ENCODE data around the gene RBFOX1.

Gene RBFOX1

DNA sequence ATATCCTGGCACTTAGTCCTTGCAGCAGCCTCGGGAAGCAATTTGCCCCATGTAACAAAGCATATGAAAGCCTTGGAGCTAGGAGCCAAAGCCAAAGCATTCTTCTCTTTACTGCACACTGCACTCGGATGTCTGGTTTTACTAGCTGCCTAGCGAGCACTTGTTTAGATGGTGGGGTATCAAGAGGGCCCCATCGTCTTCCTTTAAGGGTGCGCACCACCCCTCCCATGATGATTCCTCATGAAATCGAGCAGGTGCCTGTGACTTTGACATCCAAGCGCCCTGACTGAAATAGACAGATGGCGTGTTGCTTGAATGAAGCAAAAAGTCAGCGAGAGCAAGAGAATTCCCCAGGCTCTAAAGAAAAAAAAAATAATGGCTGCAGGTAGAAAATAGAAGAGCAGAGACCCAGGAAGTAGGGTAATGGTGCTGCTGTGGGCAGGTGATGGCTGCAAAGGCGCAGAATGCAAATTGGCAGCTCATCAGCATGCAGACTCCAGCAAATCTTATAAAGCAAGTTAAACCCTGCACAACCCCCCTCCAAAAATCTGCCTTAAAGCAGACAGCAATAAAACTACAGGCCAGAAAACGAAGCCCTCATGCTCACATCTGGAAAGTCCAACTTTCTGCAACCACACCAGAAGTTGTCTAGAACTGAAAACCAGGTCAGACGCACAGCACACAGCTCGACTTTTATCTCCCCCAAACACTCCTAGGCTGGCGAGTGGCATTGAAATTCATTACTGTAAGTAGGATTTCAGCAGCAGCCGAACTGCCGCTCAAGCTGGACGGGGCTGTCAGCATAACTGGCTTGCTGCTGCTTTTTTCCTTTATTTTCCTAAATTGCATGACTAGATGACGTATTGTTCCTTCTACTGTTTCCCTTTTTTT is 384.3 kb downstream of the RBFOX1 start:
- no peak for DNase-seq (ENCODE audit: low read depth, low spot score)

GRCh38 chr16:7722761-7723160 is 390.1 kb downstream of the RBFOX1 start:
- H3K9ac ChIP-seq (ENCODE audit: insufficient read length), result no peak overlapping the region
- H3K9me3 ChIP-seq (ENCODE audit: low read depth, low read length), result no peaks in the 10 kb centered on the region
- TF ChIP-seq EZH2 (IDR thresholded peaks at IDR 0.05), result no peak
- no peak for TF ChIP-seq POLR2AphosphoS5 (IDR thresholded peaks at IDR 0.05; ENCODE audit: borderline replicate concordance, low read depth, low read length)
- TF ChIP-seq FOXP2 (optimal IDR thresholded peaks at IDR 0.05; ENCODE audit: control extremely low read depth, extremely low read length, insufficient read depth), result no peak
- H3K36me3 ChIP-seq (ENCODE audit: insufficient read depth, low read length), result no peaks in the 10 kb centered on the region
- no peak overlapping the region for H3K27ac ChIP-seq
- no peak for DNase-seq (ENCODE audit: low read depth, low spot score)
- H3K4me3 ChIP-seq, result no peak overlapping the region

More for the DNA sequence above, 384.3 kb downstream of the RBFOX1 start:
- H3K4me3 ChIP-seq, result no peak overlapping the region
- H3K9ac ChIP-seq (ENCODE audit: insufficient read length), result no peak overlapping the region
- no peaks in the 10 kb centered on the region for H3K36me3 ChIP-seq (ENCODE audit: insufficient read depth, low read length)
- H3K9me3 ChIP-seq (ENCODE audit: low read depth, low read length), result no peaks in the 10 kb centered on the region
- H3K27ac ChIP-seq, result no peak overlapping the region
- TF ChIP-seq EZH2 (IDR thresholded peaks at IDR 0.05) (no peak), POLR2AphosphoS5 (IDR thresholded peaks at IDR 0.05; ENCODE audit: borderline replicate concordance, low read depth, low read length) (no peak), FOXP2 (optimal IDR thresholded peaks at IDR 0.05; ENCODE audit: control extremely low read depth, extremely low read length, insufficient read depth) (no peak)

GRCh38 chr16:7731141-7731540 is 398.5 kb downstream of the RBFOX1 start:
- DNase-seq (ENCODE audit: low read depth, low spot score), result no peak
- H3K27ac ChIP-seq, result no peak overlapping the region
- TF ChIP-seq POLR2AphosphoS5 (IDR thresholded peaks at IDR 0.05; ENCODE audit: borderline replicate concordance, low read depth, low read length), result no peak
- no peak for TF ChIP-seq FOXP2 (optimal IDR thresholded peaks at IDR 0.05; ENCODE audit: control extremely low read depth, extremely low read length, insufficient read depth)
- no peak for TF ChIP-seq EZH2 (IDR thresholded peaks at IDR 0.05)
- no peak overlapping the region for H3K9ac ChIP-seq (ENCODE audit: insufficient read length)
- H3K4me3 ChIP-seq, result no peak overlapping the region
- H3K9me3 ChIP-seq (ENCODE audit: low read depth, low read length), result no peaks in the 10 kb centered on the region
- H3K36me3 ChIP-seq (ENCODE audit: insufficient read depth, low read length), result no peaks in the 10 kb centered on the region

DNA sequence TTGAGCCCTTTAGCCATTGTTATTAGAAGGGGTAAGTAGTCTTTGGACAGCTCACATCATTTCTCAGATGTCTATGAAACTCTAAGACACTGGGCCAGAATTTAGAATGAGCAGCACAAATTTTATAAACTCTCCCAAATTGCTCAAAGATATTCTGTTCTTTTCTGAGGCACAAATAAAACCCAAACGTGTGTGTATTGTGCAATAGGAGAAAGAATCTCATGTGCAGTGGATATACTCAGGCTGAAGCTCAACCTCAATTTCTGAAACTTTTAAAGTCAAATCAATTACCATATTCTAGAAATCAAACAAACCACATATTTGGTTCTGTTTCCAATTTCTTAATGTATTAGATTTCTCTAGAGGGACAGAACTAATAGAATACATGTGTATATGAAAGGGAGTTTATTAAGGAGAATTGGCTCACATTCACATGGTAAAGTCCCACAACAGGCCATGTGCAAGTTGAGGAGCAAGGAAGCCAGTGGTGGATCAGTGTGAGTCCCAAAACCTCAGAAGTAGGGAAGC is 403.6 kb downstream of the RBFOX1 start:
- Histone ChIP-seq H3K27ac (no peak overlapping the region), H3K9ac (ENCODE audit: insufficient read length) (no peak overlapping the region), H3K9me3 (ENCODE audit: low read depth, low read length) (no peaks in the 10 kb centered on the region), H3K4me3 (no peak overlapping the region), H3K36me3 (ENCODE audit: insufficient read depth, low read length) (no peaks in the 10 kb centered on the region)
- DNase-seq (ENCODE audit: low read depth, low spot score), result no peak
- TF ChIP-seq POLR2AphosphoS5 (IDR thresholded peaks at IDR 0.05; ENCODE audit: borderline replicate concordance, low read depth, low read length) (no peak), EZH2 (IDR thresholded peaks at IDR 0.05) (no peak)

GRCh38 chr16:7742626-7743025 is 410.0 kb downstream of the RBFOX1 start:
- DNase-seq (ENCODE audit: low read depth, low spot score), result no peak
- Histone ChIP-seq H3K9me3 (ENCODE audit: low read depth, low read length) (no peaks in the 10 kb centered on the region), H3K4me3 (no peak overlapping the region)

GRCh38 chr16:7744546-7745264 is 412.1 kb downstream of the RBFOX1 start:
- TF ChIP-seq POLR2AphosphoS5 (IDR thresholded peaks at IDR 0.05; ENCODE audit: borderline replicate concordance, low read depth, low read length) (no peak), EZH2 (IDR thresholded peaks at IDR 0.05) (no peak), FOXP2 (optimal IDR thresholded peaks at IDR 0.05; ENCODE audit: control extremely low read depth, extremely low read length, insufficient read depth) (no peak)
- no peak for DNase-seq (ENCODE audit: low read depth, low spot score)
- H3K9ac ChIP-seq (ENCODE audit: insufficient read length), result no peak overlapping the region
- H3K27ac ChIP-seq, result no peak overlapping the region
- H3K9me3 ChIP-seq (ENCODE audit: low read depth, low read length), result no peaks in the 10 kb centered on the region
- H3K4me3 ChIP-seq, result no peak overlapping the region
- H3K36me3 ChIP-seq (ENCODE audit: insufficient read depth, low read length), result no peaks in the 10 kb centered on the region

More at GRCh38 chr16:7742626-7743025, 410.0 kb downstream of the RBFOX1 start:
- no peaks in the 10 kb centered on the region for H3K36me3 ChIP-seq (ENCODE audit: insufficient read depth, low read length)
- no peak overlapping the region for H3K27ac ChIP-seq
- no peak for TF ChIP-seq EZH2 (IDR thresholded peaks at IDR 0.05)
- no peak for TF ChIP-seq POLR2AphosphoS5 (IDR thresholded peaks at IDR 0.05; ENCODE audit: borderline replicate concordance, low read depth, low read length)
- TF ChIP-seq FOXP2 (optimal IDR thresholded peaks at IDR 0.05; ENCODE audit: control extremely low read depth, extremely low read length, insufficient read depth), result no peak
- H3K9ac ChIP-seq (ENCODE audit: insufficient read length), result no peak overlapping the region

DNA sequence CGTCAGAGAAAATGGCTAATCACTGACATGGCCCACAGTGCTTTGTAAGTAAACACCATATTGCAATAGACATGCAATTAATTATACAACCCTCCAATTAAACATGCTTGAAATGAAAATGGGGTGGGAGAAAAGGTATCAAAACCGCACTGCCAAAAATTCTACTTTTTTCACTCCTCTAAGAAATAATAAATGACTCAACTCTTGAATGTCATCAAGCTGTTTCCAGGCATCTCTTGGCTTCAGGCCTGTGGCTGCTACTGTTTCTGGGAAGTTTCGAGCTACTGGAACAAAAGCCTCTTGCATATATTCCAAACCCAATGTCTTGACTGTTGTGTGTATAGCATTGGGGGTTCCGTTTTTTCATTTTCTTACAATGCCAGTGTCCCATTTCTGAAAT is 412.6 kb downstream of the RBFOX1 start:
- Histone ChIP-seq H3K36me3 (ENCODE audit: insufficient read depth, low read length) (no peaks in the 10 kb centered on the region), H3K4me3 (no peak overlapping the region), H3K9me3 (ENCODE audit: low read depth, low read length) (no peaks in the 10 kb centered on the region), H3K9ac (ENCODE audit: insufficient read length) (no peak overlapping the region), H3K27ac (no peak overlapping the region)
- DNase-seq (ENCODE audit: low read depth, low spot score), result no peak
- TF ChIP-seq EZH2 (IDR thresholded peaks at IDR 0.05), result no peak
- TF ChIP-seq POLR2AphosphoS5 (IDR thresholded peaks at IDR 0.05; ENCODE audit: borderline replicate concordance, low read depth, low read length), result no peak
- no peak for TF ChIP-seq FOXP2 (optimal IDR thresholded peaks at IDR 0.05; ENCODE audit: control extremely low read depth, extremely low read length, insufficient read depth)

- DNase-seq (ENCODE audit: low read depth, low spot score), result no peak
- no peaks in the 10 kb centered on the region for H3K36me3 ChIP-seq (ENCODE audit: insufficient read depth, low read length)
- no peaks in the 10 kb centered on the region for H3K9me3 ChIP-seq (ENCODE audit: low read depth, low read length)
- no peak overlapping the region for H3K4me3 ChIP-seq
- H3K27ac ChIP-seq, result no peak overlapping the region
- H3K9ac ChIP-seq (ENCODE audit: insufficient read length), result no peak overlapping the region
- TF ChIP-seq FOXP2 (optimal IDR thresholded peaks at IDR 0.05; ENCODE audit: control extremely low read depth, extremely low read length, insufficient read depth) (no peak), POLR2AphosphoS5 (IDR thresholded peaks at IDR 0.05; ENCODE audit: borderline replicate concordance, low read depth, low read length) (no peak), EZH2 (IDR thresholded peaks at IDR 0.05) (no peak)
Observed at GRCh38 chr16:7746941-7747340, 414.3 kb downstream of the RBFOX1 start.
